ENCODE results near the gene HIGD1A.

HIGD1A gene

DNA sequence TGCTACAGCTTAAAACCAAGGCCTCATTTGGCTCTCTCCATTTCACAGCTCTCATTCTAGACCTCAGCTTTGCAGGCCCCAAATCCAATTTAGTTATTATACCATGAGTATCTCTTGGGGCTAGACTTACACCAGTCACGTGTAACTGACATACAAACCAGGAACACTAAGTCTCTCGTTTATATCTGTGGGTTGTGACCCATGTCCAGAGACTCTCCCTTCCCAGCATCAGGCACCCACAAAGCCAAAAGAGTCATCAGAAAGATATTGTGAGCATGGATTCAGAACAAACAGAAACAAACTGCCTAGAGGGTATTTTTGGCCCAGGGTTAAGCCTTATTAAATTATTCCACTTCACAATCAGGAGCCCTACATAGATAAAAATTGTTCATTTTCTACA, 25.6 kb downstream of the HIGD1A start:
- Histone ChIP-seq H3K9me3 (ENCODE audit: control insufficient read depth, low read length) (no peaks in the 10 kb centered on the region), H3K4me1 (ENCODE audit: control insufficient read depth, insufficient read depth, low read length) (no peaks in the 10 kb centered on the region), H3K27ac (ENCODE audit: insufficient read depth, low read depth, low read length, poor library complexity, severe bottlenecking) (no peak overlapping the region), H3K4me3 (ENCODE audit: insufficient read depth, low read depth, low read length) (no peak overlapping the region), H3K36me3 (ENCODE audit: control insufficient read depth, insufficient read depth, low read length) (no peaks in the 10 kb centered on the region), H3K27me3 (ENCODE audit: control insufficient read depth, insufficient read depth, low read length, poor library complexity, severe bottlenecking) (no peaks in the 10 kb centered on the region)
- WGBS, 2 experiments = 94 to 96% methylated on average over 2 of the region's 2 CpGs

- Histone ChIP-seq H3K36me3 (ENCODE audit: control insufficient read depth, insufficient read depth, low read length) (no peaks in the 10 kb centered on the region), H3K27ac (ENCODE audit: insufficient read depth, low read depth, low read length, poor library complexity, severe bottlenecking) (no peak overlapping the region), H3K4me3 (ENCODE audit: insufficient read depth, low read depth, low read length) (peak overlapping the region; percentile 60), H3K27me3 (ENCODE audit: control insufficient read depth, insufficient read depth, low read length, poor library complexity, severe bottlenecking) (peaks cover 17% of the 10 kb centered on the region), H3K9me3 (ENCODE audit: control insufficient read depth, low read length) (no peaks in the 10 kb centered on the region), H3K4me1 (ENCODE audit: control insufficient read depth, insufficient read depth, low read length) (no peaks in the 10 kb centered on the region)
- WGBS, 2 experiments = 6 to 23% methylated on average over 5 to 6 of the region's 6 CpGs
Observed at GRCh38 chr3:42773409-42773751, 30.9 kb downstream of the HIGD1A start.

- H3K27ac ChIP-seq (ENCODE audit: insufficient read depth, low read depth, low read length, poor library complexity, severe bottlenecking) = peak within 1 kb of the TSS; percentile 55
- 3 to 5% methylated on average over 63 of the region's 63 CpGs for WGBS, 2 experiments
Observed at GRCh38 chr3:42772670-42773408, 31.5 kb downstream of the HIGD1A start, which contains the start of gene CCDC13. Gene CCDC13, minus strand, starts transcription at chr3:42773253. Its CDS starts 14,908 bp downstream, at chr3:42758345.

GRCh38 chr3:42771271-42771670, 33.0 kb downstream of the HIGD1A start:
- Histone ChIP-seq H3K4me1 (ENCODE audit: control insufficient read depth, insufficient read depth, low read length) (no peaks in the 10 kb centered on the region), H3K27ac (ENCODE audit: insufficient read depth, low read depth, low read length, poor library complexity, severe bottlenecking) (no peak overlapping the region), H3K4me3 (ENCODE audit: insufficient read depth, low read depth, low read length) (no peak overlapping the region), H3K36me3 (ENCODE audit: control insufficient read depth, insufficient read depth, low read length) (no peaks in the 10 kb centered on the region), H3K27me3 (ENCODE audit: control insufficient read depth, insufficient read depth, low read length, poor library complexity, severe bottlenecking) (peaks cover 17% of the 10 kb centered on the region), H3K9me3 (ENCODE audit: control insufficient read depth, low read length) (no peaks in the 10 kb centered on the region)
- 79 to 88% methylated on average over 1 of the region's 1 CpG for WGBS, 2 experiments

More at GRCh38 chr3:42772670-42773408, 31.5 kb downstream of the HIGD1A start, which contains the start of gene CCDC13:
- H3K27me3 ChIP-seq (ENCODE audit: control insufficient read depth, insufficient read depth, low read length, poor library complexity, severe bottlenecking) = peaks cover 17% of the 10 kb centered on the region
- peak within 1 kb of the TSS; percentile 60 for H3K4me3 ChIP-seq (ENCODE audit: insufficient read depth, low read depth, low read length)
- H3K36me3 ChIP-seq (ENCODE audit: control insufficient read depth, insufficient read depth, low read length) = no peaks in the 10 kb centered on the region
- H3K4me1 ChIP-seq (ENCODE audit: control insufficient read depth, insufficient read depth, low read length) = no peaks in the 10 kb centered on the region
- no peaks in the 10 kb centered on the region for H3K9me3 ChIP-seq (ENCODE audit: control insufficient read depth, low read length)

DNA sequence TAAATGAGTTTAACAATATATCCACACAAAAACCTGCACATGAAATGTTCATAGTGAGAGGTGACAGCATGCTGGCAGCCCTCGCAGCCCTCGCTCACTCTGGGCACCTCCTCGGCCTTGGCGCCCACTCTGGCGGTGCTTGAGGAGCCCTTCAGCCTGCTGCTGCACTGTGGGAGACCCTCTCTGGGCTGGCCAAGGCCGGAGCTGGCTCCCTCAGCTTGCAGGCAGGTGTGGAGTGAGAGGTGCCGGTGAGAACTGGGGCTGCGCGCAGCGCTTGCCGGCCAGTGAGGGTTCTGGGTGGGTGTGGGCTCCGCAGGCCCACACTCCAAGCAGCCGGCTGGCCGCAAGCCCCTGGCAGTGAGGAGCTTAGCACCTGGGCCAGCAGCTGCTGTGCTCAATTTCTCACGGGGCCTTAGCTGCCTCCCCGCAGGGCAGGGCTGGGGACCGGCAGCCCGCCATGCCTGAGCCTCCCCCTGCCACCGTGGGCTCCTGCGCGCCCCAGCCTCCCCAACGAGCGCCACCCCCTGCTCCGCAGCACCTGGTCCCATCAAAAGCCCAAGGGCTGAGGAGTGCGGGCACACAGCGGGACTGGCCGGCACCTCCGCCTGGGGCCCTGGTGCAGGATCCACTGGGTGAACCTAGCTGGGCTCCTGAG, 34.7 kb downstream of the HIGD1A start:
- H3K36me3 ChIP-seq (ENCODE audit: control insufficient read depth, insufficient read depth, low read length) = no peaks in the 10 kb centered on the region
- H3K4me3 ChIP-seq (ENCODE audit: insufficient read depth, low read depth, low read length) = no peak overlapping the region
- 93 to 95% methylated on average over 28 of the region's 28 CpGs for WGBS, 2 experiments

DNA sequence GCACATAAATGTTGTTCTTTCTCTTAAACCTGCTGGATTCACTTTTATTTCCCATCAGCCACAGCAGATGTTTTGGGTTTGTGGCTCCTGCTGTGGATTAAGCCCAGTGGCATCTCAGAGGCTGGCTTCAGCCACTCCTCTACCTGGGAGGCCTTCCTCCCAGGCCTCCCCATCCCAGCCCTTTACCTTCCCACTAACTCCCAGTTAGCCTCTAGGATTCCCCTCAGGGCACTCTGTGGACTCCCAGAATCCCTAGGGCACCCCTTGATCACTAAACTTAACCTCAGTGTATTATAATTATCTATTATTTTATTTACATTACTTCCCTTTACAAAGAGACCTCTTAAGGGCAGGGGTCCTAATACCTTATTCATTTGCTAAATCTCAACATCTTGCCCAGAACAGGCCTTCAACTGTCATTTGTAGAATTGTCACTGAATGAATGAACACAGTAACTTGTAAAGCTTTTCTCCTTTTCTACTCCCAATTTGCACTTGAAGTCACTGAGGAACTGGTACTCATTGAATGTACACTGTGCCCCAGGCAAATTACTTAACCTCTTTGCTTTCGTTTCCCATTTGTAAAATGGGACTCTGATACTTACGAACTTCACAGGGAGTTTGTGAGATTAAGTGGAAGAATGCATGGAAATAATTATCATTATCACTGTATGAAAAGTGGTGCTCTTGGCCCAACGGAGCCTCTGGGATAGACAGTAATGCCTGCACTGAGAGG, 39.6 kb downstream of the HIGD1A start:
- WGBS, 2 experiments = 73% methylated on average over 3 of the region's 3 CpGs
- H3K4me1 ChIP-seq (ENCODE audit: control insufficient read depth, insufficient read depth, low read length) = no peaks in the 10 kb centered on the region
- no peak overlapping the region for H3K4me3 ChIP-seq (ENCODE audit: insufficient read depth, low read depth, low read length)
- no peaks in the 10 kb centered on the region for H3K27me3 ChIP-seq (ENCODE audit: control insufficient read depth, insufficient read depth, low read length, poor library complexity, severe bottlenecking)
- H3K36me3 ChIP-seq (ENCODE audit: control insufficient read depth, insufficient read depth, low read length) = no peaks in the 10 kb centered on the region
- H3K27ac ChIP-seq (ENCODE audit: insufficient read depth, low read depth, low read length, poor library complexity, severe bottlenecking) = no peak overlapping the region
- no peaks in the 10 kb centered on the region for H3K9me3 ChIP-seq (ENCODE audit: control insufficient read depth, low read length)

More for the DNA sequence above, 34.7 kb downstream of the HIGD1A start:
- H3K27ac ChIP-seq (ENCODE audit: insufficient read depth, low read depth, low read length, poor library complexity, severe bottlenecking) = no peak overlapping the region
- peaks cover 17% of the 10 kb centered on the region for H3K27me3 ChIP-seq (ENCODE audit: control insufficient read depth, insufficient read depth, low read length, poor library complexity, severe bottlenecking)
- H3K9me3 ChIP-seq (ENCODE audit: control insufficient read depth, low read length) = no peaks in the 10 kb centered on the region
- no peaks in the 10 kb centered on the region for H3K4me1 ChIP-seq (ENCODE audit: control insufficient read depth, insufficient read depth, low read length)

DNA sequence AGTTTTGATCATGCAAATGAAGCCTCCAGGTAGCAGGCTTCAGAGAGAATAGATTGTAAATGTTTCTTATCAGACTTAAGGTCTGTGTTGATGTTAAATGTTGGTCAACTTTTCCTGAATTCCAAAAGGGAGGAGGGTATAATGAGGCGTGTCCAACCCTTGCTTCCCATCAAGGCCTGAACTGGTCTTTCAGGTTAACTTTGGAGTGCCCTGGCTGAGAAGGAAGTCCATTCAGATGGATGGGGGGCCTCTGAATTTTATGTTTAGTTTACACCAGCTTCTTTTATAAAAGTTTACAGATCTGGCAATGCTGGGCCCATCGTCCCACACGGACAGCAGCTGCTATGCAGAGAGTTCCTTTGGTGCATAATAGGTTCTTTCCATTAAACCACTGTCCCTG, 40.2 kb downstream of the HIGD1A start:
- Histone ChIP-seq H3K9me3 (ENCODE audit: control insufficient read depth, low read length) (no peaks in the 10 kb centered on the region), H3K4me1 (ENCODE audit: control insufficient read depth, insufficient read depth, low read length) (no peaks in the 10 kb centered on the region), H3K27ac (ENCODE audit: insufficient read depth, low read depth, low read length, poor library complexity, severe bottlenecking) (no peak overlapping the region), H3K4me3 (ENCODE audit: insufficient read depth, low read depth, low read length) (no peak overlapping the region), H3K27me3 (ENCODE audit: control insufficient read depth, insufficient read depth, low read length, poor library complexity, severe bottlenecking) (no peaks in the 10 kb centered on the region), H3K36me3 (ENCODE audit: control insufficient read depth, insufficient read depth, low read length) (no peaks in the 10 kb centered on the region)
- WGBS, 2 experiments = 81 to 88% methylated on average over 3 of the region's 3 CpGs

DNA sequence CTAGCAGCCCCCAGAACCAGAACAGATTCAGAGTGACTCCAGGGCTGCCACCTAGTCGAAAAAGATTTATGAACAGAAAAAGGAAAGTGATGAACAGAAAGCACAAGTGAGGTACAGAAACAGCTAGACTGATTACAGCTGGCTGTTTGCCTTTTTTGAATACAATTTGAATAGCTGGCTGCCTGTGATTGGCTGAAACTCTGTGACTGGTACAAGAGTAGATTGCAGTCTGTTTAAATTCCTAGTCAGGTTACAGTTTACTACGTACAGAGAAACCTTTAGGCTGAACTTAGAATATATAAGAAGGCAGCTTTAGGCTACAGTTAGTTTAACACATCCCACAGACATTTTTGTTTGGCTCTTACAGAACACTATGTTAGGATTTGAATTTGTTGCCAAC, 41.3 kb downstream of the HIGD1A start:
- H3K27ac ChIP-seq (ENCODE audit: insufficient read depth, low read depth, low read length, poor library complexity, severe bottlenecking) = no peak overlapping the region
- WGBS, 2 experiments = 95% methylated on average over 2 of the region's 2 CpGs
- no peak overlapping the region for H3K4me3 ChIP-seq (ENCODE audit: insufficient read depth, low read depth, low read length)

GRCh38 chr3:42762046-42762724, 42.1 kb downstream of the HIGD1A start:
- H3K4me1 ChIP-seq (ENCODE audit: control insufficient read depth, insufficient read depth, low read length) = no peaks in the 10 kb centered on the region
- H3K36me3 ChIP-seq (ENCODE audit: control insufficient read depth, insufficient read depth, low read length) = no peaks in the 10 kb centered on the region
- no peak overlapping the region for H3K4me3 ChIP-seq (ENCODE audit: insufficient read depth, low read depth, low read length)
- 93 to 99% methylated on average over 5 to 6 of the region's 6 CpGs for WGBS, 2 experiments
- no peaks in the 10 kb centered on the region for H3K9me3 ChIP-seq (ENCODE audit: control insufficient read depth, low read length)
- no peaks in the 10 kb centered on the region for H3K27me3 ChIP-seq (ENCODE audit: control insufficient read depth, insufficient read depth, low read length, poor library complexity, severe bottlenecking)
- no peak overlapping the region for H3K27ac ChIP-seq (ENCODE audit: insufficient read depth, low read depth, low read length, poor library complexity, severe bottlenecking)

More for the DNA sequence above, 41.3 kb downstream of the HIGD1A start:
- no peaks in the 10 kb centered on the region for H3K27me3 ChIP-seq (ENCODE audit: control insufficient read depth, insufficient read depth, low read length, poor library complexity, severe bottlenecking)
- H3K9me3 ChIP-seq (ENCODE audit: control insufficient read depth, low read length) = no peaks in the 10 kb centered on the region
- H3K36me3 ChIP-seq (ENCODE audit: control insufficient read depth, insufficient read depth, low read length) = no peaks in the 10 kb centered on the region
- no peaks in the 10 kb centered on the region for H3K4me1 ChIP-seq (ENCODE audit: control insufficient read depth, insufficient read depth, low read length)
